MV-4-11 (cell line): Measurements from ENCODE around the gene IPP.
"Not testable (repeated sequence)": the region's sequence is repeated elsewhere in the genome, so short reads cannot be mapped to it uniquely, and the experiment has no call there.

ENCODE experiments used
- DNase-seq: peaks from one replicate; lab custom pipeline; 2025; lab: John Stamatoyannopoulos, UW

Gene IPP

DNA sequence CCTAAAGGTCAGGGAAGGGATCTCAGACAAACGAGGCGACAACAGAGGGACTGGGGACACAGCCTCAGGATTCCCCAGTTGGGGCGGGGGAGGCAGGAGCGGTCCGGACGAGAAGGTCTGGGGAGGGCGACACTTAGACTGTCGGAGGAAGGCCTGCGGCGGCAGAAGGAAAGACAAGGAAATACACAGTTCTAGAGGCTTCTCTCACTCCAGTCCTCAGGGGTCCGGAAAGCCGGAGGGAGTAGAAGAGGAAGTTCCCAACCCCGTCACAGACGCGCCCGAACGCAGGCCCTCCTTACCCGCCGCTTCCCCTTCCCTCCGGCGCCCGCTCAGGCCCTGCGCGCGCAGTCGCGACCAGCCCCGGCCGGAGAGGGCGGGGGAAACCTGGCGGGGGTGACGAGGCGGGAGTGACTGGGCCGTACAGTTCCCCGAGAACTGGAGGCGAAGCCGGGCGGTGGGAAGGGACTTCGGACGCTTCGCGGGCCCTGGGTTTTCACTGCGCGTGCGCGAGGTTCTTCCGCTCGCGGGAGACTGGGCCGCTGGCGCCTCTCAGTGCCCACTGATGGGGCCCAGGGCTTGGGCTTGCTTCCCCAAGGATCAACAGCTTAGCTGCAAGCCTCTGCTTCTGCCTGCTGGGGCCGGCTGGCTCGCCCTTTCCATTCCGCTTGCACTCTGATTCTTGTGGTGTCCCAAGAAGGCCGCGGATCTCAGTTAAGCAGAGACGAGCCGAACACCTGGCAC is at the start of gene IPP:
Gene IPP, minus strand, starts transcription at position 356 of the 741 bp plus-strand sequence. CDS start 4,242 bp downstream, outside the sequence.
- peak; percentile 98 for DNase-seq

DNA sequence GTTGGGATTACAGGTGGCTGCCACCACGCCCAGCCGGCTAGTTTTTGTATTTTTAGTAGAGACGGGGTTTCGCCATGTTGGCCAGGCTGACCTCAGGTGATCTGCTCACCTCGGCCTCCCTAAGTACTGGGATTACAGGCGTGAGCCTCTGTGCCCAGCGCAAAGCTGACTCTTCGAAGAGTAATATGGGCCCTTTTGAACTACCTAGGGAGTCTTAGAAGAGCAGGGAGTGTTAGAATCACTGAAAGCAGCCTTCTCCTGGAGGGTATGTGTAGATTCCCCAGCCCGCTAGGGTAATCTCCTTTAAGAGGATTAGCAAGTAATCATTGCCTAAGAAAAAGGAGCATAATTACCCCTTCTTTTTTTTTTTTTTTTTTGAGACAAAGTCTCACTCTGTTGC is 46.5 kb upstream of the IPP start:
- no peak for DNase-seq

- DNase-seq: no peak
Measured at GRCh38 chr1:45796381-45796780, 45.9 kb upstream of the IPP start.

DNA sequence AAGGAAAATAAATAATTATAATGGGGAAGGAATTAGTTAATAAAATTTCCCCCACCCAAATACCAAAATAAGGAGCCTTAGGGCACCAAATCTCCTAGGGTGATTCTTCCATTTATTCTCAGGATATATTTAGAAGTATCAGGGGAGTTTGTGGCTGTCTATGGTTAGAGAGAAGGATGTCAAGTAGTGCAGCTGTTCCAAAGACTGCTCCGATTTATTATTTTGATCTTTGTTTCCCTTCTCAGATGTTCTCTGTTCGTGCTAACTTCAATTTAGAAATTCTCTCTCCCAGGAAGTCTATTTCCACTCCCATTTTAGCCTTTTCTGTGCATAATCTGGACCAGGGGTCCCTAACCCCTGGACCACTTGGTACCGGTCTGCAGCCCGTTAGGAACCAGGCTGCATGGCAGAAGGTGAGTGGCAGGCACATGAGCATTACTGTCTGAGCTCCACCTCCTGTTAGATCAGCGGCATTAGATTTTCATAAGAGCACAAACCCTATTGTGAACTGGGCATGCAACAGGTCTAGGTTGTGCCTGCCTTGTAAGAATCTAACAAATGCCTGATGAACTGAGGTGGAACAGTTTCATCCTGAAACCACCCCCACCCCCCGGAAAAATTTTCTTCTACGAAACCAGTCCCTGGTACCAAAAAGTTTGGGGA is 43.6 kb upstream of the IPP start:
- no peak for DNase-seq

DNA sequence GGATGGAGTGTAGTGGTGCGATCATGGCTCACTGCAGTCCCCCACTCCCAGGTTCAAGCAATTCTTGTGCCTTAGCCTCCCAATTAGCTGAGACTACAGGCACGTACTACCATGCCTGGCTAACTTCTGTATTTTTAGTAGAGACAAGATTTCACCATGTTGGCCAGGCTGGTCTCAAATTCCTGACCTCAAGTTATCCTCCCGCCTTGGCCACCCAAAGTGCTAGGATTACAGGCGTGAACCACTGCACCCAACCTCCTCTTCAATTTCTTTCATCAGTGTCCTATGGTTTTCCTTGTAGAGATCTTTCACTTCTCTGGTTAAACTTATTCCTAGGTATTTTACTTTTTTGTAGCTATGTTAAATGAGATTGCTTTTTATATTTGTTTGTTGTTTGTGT is 42.3 kb upstream of the IPP start:
- DNase-seq: peak; percentile 53

GRCh38 chr1:45789601-45790000 is 39.1 kb upstream of the IPP start:
- no peak for DNase-seq

DNA sequence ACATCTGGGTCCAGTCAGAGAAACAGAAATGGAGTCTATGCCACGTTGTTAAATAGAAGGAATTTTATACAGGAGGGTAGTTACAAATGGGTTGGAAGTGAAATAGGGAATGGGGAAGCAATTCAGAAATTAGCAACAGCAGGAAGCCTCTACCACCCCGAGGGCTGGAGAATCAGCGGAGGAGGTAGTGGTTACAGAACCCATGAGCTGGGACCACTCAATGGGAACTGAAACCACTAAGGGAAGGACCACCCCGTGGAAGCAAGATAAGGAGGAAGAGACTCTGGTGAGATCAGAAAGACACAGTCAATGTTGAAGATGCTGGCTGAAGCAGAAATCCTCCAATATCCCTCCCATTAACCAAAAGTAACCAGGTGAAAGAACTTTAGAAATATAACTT is 37.5 kb upstream of the IPP start:
- DNase-seq: peak; percentile 93

DNA sequence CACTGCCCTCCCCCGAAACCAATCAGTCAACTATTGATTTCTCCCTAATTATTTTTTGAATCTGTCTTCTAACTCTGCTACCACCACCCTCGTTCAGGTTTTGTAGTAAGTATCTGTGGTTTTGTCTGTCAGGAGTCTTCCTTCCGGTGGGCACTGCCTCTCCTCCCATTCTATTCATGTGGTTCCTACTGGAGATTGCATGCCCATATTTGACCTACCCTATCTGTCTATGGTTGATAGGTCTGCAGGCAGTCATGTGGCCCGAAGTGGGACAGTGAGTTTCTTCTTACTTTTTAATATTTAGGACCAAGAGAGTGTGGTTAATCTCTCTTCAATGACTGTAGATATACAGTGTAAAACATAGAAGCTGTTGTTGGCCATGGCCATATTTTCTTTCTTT is 35.1 kb upstream of the IPP start:
- DNase-seq: peak; percentile 71

GRCh38 chr1:45775794-45776193 is 25.3 kb upstream of the IPP start:
- DNase-seq: no peak

DNA sequence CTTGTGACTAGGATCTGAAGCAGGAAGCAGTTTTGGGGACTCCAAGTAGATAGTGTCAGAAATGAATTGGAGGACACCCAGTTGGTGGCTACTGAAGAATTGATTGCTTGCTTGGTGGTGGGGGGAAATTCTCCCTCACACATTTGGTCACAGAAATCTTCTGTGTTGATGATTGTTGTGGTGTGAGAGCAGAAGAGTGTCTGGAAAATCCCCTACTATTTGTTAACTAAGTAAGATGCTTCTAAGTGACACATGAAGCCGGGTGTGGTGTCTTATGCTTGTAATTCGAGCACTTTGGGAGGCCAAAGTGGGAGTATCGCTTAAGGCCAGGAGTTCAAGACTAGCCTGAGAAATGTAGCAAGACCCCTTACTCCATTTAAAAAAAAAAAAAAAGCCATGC is 22.5 kb upstream of the IPP start:
- no peak for DNase-seq

DNA sequence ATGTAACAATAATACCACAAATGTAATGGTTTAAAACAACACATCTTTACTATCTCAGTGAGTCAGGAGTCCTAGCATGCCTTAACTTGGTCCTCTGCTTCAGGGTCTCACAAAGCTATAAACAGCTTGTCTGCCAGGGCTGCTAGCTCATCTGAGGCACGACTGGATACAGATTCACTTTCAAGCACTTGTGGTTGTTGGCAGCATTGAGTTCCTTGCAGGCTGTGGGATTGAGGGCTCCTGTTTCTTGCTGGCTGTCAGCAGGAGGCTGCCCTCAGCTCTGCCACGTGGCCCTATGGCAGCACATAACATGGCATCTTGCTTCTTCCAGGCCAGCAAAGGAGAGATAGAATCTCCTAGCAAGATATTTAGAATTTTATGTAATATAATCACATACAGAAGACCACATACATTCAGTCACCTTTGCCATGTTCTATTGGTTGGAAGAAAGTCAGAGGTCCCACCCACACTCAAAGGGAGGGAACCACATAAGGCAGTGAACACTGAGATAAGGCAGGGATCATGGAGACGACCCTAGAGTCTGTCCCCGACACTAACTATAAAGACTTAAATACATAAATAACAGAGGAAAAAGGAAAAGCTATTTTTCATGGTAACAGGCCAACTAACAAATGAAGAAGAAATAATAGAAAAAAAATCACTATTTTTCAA is 18.9 kb upstream of the IPP start:
- DNase-seq: no peak

DNA sequence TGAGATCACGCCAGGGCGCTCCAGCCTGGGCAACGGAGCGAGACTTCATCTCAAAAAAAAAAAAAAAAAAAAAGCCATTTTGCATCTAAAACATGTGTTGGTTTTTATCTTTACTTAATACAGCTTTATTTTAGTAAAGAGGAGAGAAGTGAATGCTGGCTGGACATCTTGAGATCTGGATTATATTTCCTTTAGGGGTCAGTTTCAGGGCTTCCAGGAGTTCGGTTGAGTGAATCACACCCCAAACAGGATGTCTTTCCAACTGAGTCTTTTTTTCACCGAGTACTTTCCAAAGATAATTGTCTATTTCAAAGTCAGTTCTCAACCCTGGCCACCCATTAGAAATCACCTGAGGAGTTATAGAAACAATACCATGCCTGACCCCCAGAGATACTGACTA is 16.6 kb upstream of the IPP start:
- DNase-seq: no peak

DNA sequence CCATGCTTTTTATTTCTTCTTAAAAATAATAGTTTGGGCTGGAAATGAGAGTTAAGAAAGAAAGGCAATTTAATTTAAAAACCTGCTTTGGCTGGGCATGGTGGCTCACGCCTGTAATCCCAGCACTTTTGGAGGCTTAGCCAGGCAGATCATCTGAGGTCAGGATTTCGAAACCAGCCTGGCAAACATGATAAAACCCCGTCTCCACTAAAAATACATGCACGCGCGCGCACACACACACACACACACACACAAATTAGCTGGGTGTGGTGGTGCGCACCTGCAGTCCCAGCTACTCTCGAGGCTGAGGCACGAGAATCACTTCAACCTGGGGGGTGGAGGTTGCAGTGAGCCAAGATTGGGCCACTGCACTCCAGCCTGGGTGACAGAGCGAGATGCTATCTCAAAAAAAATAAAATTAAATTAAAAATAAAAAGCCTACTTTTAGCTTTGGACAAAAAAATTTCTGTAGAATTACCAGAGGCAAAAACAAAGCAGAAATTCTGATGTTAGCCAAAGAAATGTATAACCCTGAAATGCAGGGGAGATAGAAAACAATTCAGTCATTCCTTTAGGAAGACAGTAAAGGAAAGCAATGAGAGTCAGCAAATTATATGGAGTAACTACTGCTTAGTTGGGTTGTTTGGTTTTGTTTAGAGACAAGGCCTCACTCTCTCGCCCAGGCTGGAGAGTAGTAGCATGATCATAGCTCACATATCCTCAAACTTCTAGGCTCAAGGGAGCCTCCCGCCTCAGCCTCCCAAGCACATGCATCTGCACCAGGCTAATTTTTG is 15.7 kb upstream of the IPP start:
- peak; percentile 72 for DNase-seq

DNA sequence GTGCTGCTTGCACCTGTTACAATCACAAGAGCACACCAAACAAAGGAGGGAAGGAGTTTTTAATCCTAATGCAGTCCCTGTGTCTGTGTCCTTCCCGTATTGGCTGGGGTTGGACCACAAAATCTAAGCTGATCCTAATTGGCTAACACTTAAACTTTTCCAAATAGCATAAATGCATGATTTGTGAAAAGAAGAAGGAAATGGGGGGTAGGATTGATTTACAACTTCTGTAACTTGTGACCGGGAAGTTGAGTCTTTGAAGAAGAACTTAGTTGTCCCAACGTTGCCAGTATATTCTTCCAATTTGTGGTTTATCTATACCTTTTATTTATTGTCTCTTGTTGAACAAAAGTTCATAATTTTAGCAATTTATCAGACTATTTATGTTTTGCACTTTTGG is 11.8 kb upstream of the IPP start:
- DNase-seq: peak; percentile 39

GRCh38 chr1:45755697-45756096 is 5.2 kb upstream of the IPP start:
- DNase-seq: no peak

DNA sequence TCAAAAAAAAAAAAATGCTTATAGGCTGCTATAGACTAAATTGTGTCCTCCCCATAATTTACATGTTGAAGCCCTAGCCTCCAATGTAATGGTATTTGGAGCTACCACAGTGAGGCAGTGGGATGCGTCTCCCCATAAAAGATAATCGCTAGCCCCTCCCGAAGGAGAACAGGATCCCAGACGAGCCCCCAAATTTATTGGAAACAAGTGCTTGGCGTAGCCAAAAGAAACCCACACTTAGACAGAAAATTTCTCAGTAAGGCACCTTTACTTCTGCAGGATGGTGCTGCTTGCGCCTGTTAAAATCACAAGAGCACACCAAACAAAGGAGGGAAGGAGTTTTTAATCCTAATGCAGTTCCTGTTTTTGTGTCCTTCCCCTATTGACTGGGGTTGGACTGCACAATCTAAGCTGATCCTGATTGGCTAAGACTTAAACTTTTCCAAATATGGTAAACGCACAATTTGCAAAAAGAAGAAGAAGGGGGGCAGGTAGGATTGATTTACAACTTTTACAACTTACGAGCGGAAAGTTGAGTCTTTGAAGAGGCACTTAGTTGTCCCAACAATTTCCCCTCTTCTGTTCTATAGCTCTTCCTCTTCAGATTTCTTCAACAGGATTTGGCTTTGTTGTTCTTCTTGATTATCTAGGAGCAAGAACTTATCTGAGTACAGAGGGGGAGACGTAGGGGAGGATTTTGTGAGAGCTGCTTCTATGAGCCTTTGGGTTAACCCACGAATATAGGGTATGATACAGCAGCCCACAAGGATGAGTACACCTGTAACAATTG is 3.0 kb upstream of the IPP start:
- DNase-seq: peak; percentile 61

- peak; percentile 14 for DNase-seq
Measured at GRCh38 chr1:45752441-45753052, 2.1 kb upstream of the IPP start.

DNA sequence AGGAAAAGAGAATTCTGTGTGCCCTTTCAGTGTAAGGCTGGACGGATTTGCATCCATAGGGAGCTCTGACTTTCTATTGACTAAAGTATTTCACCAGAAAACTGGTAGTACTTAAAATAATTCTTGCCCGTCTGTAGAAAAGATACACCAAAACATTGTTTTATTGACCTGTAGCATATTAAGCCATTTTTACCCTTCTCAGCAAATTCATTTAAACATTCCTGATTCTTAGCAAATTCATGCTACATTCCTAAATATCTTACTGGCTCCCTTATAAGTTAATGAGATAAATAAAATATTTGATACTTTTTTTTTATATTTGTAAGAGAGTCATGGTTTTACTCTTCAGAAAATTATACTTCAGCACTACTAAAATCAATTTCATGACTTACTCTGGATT is 1.6 kb upstream of the IPP start:
- DNase-seq: no peak

- DNase-seq: not testable (repeated sequence)
Measured at GRCh38 chr1:45751039-45751838, 786 bp upstream of the IPP start.

DNA sequence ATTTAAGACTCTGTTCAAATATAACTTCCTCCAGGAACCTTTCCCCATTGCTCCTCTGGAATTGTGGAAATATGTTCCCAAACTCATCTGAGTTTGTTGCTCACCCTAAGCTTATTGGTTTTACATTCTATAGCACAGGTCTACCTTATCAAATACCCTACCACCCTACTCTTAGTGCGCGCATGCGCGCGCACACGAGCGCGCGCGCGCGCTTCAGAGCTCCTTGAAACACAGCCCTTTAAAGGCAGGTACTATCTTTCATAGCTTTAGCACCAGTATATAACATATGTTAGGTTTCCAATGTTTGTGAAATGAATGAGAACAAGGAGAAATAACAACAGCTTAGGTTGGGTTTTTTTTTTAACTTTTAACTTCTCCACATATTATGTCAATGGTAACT is 3.5 kb downstream of the IPP start:
- DNase-seq: no peak
